Neutrophil (primary cell): ENCODE measurements around the gene MYO3B.

Source experiments
- H3K27ac ChIP-seq: fragments of 200-600 bp; sonication (generic); 2 replicates; pipeline ENCODE4 v1.5.1; 2016; ENCODE audit warnings: mild to moderate bottlenecking, moderate library complexity
- H3K27me3 ChIP-seq: fragments of 200-600 bp; sonication (generic); 2 replicates; pipeline ENCODE4 v1.6.0; 2016; ENCODE audit warnings: mild to moderate bottlenecking
- H3K36me3 ChIP-seq: fragments of 200-600 bp; sonication (generic); 2 replicates; pipeline ENCODE4 v1.5.1; 2017
- H3K4me1 ChIP-seq, 2 experiments: fragments of 200-600 bp in 1 of 2; sonication (generic) in 1 of 2; 1 replicate in 1 of 2; 2 replicates in 1 of 2; pipeline versions ENCODE4 v1.5.1 to v1.6.1; 2013 to 2016; ENCODE audit warnings: low read depth in 1 of 2, low read length in 1 of 2, mild to moderate bottlenecking in 1 of 2, moderate library complexity in 1 of 2; ENCODE audit not compliant: control insufficient read depth in 1 of 2, insufficient read depth in 1 of 2
- H3K4me3 ChIP-seq, 2 experiments: fragments of 200-600 bp in 1 of 2; sonication (generic) in 1 of 2; 1 replicate in 1 of 2; 2 replicates in 1 of 2; pipeline ENCODE4 v1.5.1; 2013 to 2016; ENCODE audit warnings: low read depth in 1 of 2, low read length in 1 of 2, mild to moderate bottlenecking in 1 of 2, moderate library complexity in 1 of 2
- H3K9me3 ChIP-seq: fragments of 200-600 bp; sonication (generic); 2 replicates; pipeline ENCODE4 v1.5.1; 2016
- TF ChIP-seq, protein P1 (sequence below): fragments of 200-600 bp; sonication (generic); IDR thresholded peaks from 2 replicates; pipeline ENCODE4 v1.5.1; 2016; ENCODE audit warnings: antibody characterized with exemption

MYO3B gene

GRCh38 chr2:170216981-170217380 lies 39.0 kb downstream of the MYO3B start:
- Histone ChIP-seq H3K36me3 (no peaks in the 10 kb centered on the region), H3K9me3 (no peaks in the 10 kb centered on the region), H3K4me1 (no peaks in the 10 kb centered on the region), H3K4me3 (no peak overlapping the region), H3K27me3 (no peaks in the 10 kb centered on the region), H3K27ac (no peak overlapping the region)
- TF ChIP-seq, protein P1, sequence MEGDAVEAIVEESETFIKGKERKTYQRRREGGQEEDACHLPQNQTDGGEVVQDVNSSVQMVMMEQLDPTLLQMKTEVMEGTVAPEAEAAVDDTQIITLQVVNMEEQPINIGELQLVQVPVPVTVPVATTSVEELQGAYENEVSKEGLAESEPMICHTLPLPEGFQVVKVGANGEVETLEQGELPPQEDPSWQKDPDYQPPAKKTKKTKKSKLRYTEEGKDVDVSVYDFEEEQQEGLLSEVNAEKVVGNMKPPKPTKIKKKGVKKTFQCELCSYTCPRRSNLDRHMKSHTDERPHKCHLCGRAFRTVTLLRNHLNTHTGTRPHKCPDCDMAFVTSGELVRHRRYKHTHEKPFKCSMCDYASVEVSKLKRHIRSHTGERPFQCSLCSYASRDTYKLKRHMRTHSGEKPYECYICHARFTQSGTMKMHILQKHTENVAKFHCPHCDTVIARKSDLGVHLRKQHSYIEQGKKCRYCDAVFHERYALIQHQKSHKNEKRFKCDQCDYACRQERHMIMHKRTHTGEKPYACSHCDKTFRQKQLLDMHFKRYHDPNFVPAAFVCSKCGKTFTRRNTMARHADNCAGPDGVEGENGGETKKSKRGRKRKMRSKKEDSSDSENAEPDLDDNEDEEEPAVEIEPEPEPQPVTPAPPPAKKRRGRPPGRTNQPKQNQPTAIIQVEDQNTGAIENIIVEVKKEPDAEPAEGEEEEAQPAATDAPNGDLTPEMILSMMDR: no peak

DNA sequence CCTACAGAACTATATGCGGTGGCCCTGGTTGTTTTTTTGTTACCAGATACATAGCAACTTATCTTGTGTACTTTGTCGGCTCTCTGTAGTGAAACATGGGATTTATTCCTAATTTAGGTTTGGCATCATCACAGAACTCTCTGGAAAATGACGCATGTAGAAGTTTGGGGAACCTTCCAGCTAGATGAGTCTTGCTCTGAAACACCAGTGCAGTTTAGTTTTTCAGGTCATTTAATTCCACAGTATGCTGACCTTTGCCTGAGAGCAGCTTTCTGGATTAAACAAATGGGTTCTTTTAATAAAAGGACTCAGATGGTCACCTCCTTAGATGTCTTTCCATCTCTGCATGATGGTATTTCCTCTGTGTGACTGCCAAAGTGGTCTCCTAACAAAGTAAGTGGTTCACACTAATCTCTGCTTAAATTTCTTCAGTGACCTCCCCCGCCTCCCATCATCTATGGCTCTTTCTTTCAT lies 39.9 kb downstream of the MYO3B start:
- Histone ChIP-seq H3K9me3 (no peaks in the 10 kb centered on the region), H3K27ac (no peak overlapping the region), H3K27me3 (no peaks in the 10 kb centered on the region), H3K4me3 (no peak overlapping the region), H3K36me3 (no peaks in the 10 kb centered on the region), H3K4me1 (no peaks in the 10 kb centered on the region)
- TF ChIP-seq, protein P1: no peak

GRCh38 chr2:170218456-170218855 lies 40.5 kb downstream of the MYO3B start:
- Histone ChIP-seq H3K4me1 (no peaks in the 10 kb centered on the region), H3K27ac (no peak overlapping the region), H3K36me3 (no peaks in the 10 kb centered on the region), H3K27me3 (no peaks in the 10 kb centered on the region), H3K4me3 (no peak overlapping the region), H3K9me3 (no peaks in the 10 kb centered on the region)
- TF ChIP-seq, protein P1: no peak

DNA sequence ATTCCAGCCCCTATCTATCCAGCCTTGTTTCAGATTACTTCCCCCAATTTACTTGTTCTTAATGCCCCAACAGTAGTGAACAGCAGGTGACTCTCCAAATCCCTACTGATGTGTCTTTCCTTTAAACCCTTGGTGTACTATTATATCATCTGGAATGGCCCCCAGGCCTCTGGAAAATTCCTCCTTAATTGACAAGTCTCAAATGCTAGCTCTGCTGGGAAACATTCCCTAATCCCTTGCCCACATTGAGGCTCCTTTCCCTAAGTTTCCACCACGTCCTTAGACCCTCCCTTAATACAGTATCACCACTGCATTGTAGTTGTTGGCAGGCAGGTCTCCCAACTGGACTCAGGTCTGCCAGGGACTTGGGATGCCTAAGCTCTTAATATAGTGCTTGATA lies 41.0 kb downstream of the MYO3B start:
- H3K36me3 ChIP-seq: no peaks in the 10 kb centered on the region
- no peaks in the 10 kb centered on the region for H3K4me1 ChIP-seq
- no peaks in the 10 kb centered on the region for H3K27me3 ChIP-seq
- H3K27ac ChIP-seq: no peak overlapping the region
- TF ChIP-seq, protein P1: no peak
- no peak overlapping the region for H3K4me3 ChIP-seq
- H3K9me3 ChIP-seq: no peaks in the 10 kb centered on the region

DNA sequence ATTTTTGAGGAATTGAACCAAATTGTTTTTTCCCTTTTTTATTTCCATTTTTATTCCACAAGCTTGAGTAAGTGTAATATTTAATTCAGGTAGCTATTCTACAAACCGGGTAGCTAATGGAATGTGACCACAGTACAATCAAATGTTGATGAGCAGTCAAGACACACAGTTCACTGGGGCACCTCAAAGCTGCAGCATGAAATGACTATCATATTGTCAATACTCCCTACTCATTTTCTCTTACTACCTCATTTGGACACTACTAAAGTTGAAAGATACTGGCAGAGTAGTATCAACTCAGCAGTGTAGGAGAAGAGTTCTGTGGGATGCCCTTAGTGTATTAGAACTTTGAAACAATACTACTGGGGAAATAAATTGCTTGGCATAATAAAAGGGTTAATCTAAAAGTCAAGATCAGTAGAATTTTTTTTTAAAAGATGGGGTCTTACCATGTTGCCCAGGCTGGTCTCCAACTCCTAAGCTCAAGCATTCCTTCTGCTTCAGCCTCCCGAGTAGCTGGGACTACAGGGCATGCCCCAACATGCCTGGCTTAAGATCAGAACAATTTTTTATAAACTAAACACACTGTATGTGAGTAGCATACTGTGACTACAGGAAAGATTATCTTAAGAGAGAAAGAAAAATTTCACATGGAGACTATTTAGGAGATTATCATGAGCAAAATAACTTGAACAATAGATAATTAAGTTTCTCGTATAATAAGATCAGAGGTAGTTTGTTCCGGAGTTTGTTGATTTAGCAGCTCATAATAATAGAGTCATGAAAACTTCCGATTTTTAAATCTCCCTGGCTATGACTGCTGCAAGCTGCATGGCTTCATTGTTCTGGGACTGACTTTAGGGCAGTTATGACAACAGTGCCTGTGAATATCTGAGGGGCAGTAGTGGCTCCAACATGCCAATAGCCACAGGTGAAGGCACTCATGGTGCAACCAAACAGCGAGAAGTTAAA lies 43.7 kb downstream of the MYO3B start:
- Histone ChIP-seq H3K4me1 (no peaks in the 10 kb centered on the region), H3K27me3 (no peaks in the 10 kb centered on the region), H3K36me3 (no peaks in the 10 kb centered on the region), H3K9me3 (no peaks in the 10 kb centered on the region), H3K4me3 (no peak overlapping the region), H3K27ac (no peak overlapping the region)
- TF ChIP-seq, protein P1: no peak
